K562 (cell line): ENCODE results near the gene PPP1R16B. TPM values are rescaled to one million over a fixed set of nuclear protein-coding genes. Genes with fewer than 3 reads are reported as not detected.

Source experiments
- CC2D1A ChIP-seq: fragments of 450-650 bp; IDR thresholded peaks from 2 replicates; pipeline ENCODE4 v1.6.1; 2017; ENCODE audit warnings: mild to moderate bottlenecking
- ERF ChIP-seq: fragments of 450-650 bp; formaldehyde crosslinking; IDR thresholded peaks from 2 replicates; pipeline ENCODE4 v1.4.0; 2020; ENCODE audit warnings: mild to moderate bottlenecking, mixed read lengths
- HDAC3 ChIP-seq: fragments of 450-650 bp; IDR thresholded peaks from 2 replicates; pipeline ENCODE4 v1.6.1; 2018; ENCODE audit warnings: borderline replicate concordance, mild to moderate bottlenecking, moderate library complexity; ENCODE audit not compliant: partially characterized antibody
- KDM5B ChIP-seq: fragments of 200-600 bp; sonication (generic); IDR thresholded peaks from 2 replicates; pipeline ENCODE4 v1.6.1; 2012; ENCODE audit warnings: low read depth, mild to moderate bottlenecking, moderate library complexity, low read length, control low read depth, inconsistent platforms; ENCODE audit not compliant: insufficient replicate concordance
- LARP7 ChIP-seq: fragments of 450-650 bp; IDR thresholded peaks from 2 replicates; pipeline ENCODE4 v1.6.1; 2016
- MTA3 ChIP-seq: fragments of 450-650 bp; formaldehyde crosslinking; IDR thresholded peaks from 2 replicates; pipeline ENCODE4 v1.6.1; 2017; ENCODE audit warnings: mild to moderate bottlenecking, borderline replicate concordance
- NELFE ChIP-seq: IDR thresholded peaks from 2 replicates; pipeline ENCODE4 v1.6.1; 2011; ENCODE audit warnings: mild to moderate bottlenecking; ENCODE audit not compliant: insufficient read depth, insufficient read length
- PHF21A ChIP-seq: fragments of 450-650 bp; IDR thresholded peaks from 2 replicates; pipeline ENCODE4 v1.6.1; 2017; ENCODE audit warnings: low read depth, borderline replicate concordance
- SIX5 ChIP-seq, 2 experiments: IDR thresholded peaks; 2 replicates each; pipeline ENCODE4 v1.6.1; 2011; ENCODE audit warnings: low read length in 2 of 2, borderline replicate concordance in 1 of 2, low read depth in 1 of 2, mild to moderate bottlenecking in 1 of 2, moderate library complexity in 1 of 2; ENCODE audit not compliant: insufficient read depth in 1 of 2
- SMARCA5 ChIP-seq: fragments of 450-650 bp; IDR thresholded peaks from 2 replicates; pipeline ENCODE4 v1.6.1; 2016
- SOX6 ChIP-seq: fragments of 450-650 bp; IDR thresholded peaks from 2 replicates; pipeline ENCODE4 v1.6.1; 2014; ENCODE audit warnings: mild to moderate bottlenecking
- XRCC4 ChIP-seq: IDR thresholded peaks from one replicate; pipeline ENCODE4 v1.6.1; 2011; ENCODE audit not compliant: insufficient read depth, insufficient read length; ENCODE audit errors: extremely low read depth
- ZEB2 ChIP-seq: fragments of 450-650 bp; IDR thresholded peaks from 2 replicates; pipeline ENCODE4 v1.6.1; 2016
- ZNF121 ChIP-seq: sonication (generic); formaldehyde crosslinking; conservative IDR thresholded peaks from 2 replicates; pipeline ENCODE4 v1.8.0; 2022; ENCODE audit warnings: missing genetic modification reagents
- ZNF124 ChIP-seq: sonication (generic); formaldehyde crosslinking; IDR thresholded peaks from 2 replicates; pipeline ENCODE4 v1.8.1; 2022; ENCODE audit warnings: missing genetic modification reagents
- polyA plus RNA-seq, 8 experiments: library from polyadenylated mRNA; depleted of rRNA in 4 of 8; stranded (reverse) in 5 of 8; unstranded in 3 of 8; fragments of >200 nt; fragmentation: Nextera tagmentation in 2 of 8; fragmentation: Illumina TruSeq in 1 of 8; extraction: Ambion mirVana in 2 of 8; extraction: Trizol in 1 of 8; gene quantifications; 2 replicates each; pipeline versions ENCODE4 v1.2.1 to v1.2.3, GENCODE V29; 2011 to 2014; ENCODE audit warnings: inconsistent platforms in 1 of 8, missing spikeins in 1 of 8
- total RNA-seq, 7 experiments: library from RNA; depleted of rRNA in 6 of 7; stranded (reverse); fragments of >200 nt in 6 of 7; fragmentation: Illumina TruSeq in 2 of 7; extraction: Trizol in 2 of 7; gene quantifications; 2 replicates each; pipeline versions ENCODE4 v1.2.1 to v1.2.3, GENCODE V29; 2011 to 2021; ENCODE audit warnings: low replicate concordance in 1 of 7
- TF ChIP-seq, protein P1 (sequence below): fragments of 450-650 bp; IDR thresholded peaks from 2 replicates; pipeline ENCODE4 v1.6.1; 2016; ENCODE audit warnings: mild to moderate bottlenecking
- TF ChIP-seq, protein P2 (sequence below): fragments of 450-650 bp; IDR thresholded peaks from 2 replicates; pipeline ENCODE4 v1.6.1; 2017; ENCODE audit warnings: mild to moderate bottlenecking, moderate library complexity
- TF ChIP-seq, protein P3 (sequence below): sonication (generic); formaldehyde crosslinking; IDR thresholded peaks from 2 replicates; pipeline ENCODE4 v1.8.1; 2022; ENCODE audit warnings: missing genetic modification reagents
- TF ChIP-seq, protein P4 (sequence below): fragments of 450-650 bp; IDR thresholded peaks from 2 replicates; pipeline ENCODE4 v1.6.1; 2014; ENCODE audit warnings: low read depth, mild to moderate bottlenecking, moderate library complexity, borderline replicate concordance
- TF ChIP-seq, protein P5 (sequence below): sonication (generic); formaldehyde crosslinking; IDR thresholded peaks from 2 replicates; pipeline ENCODE4 v1.8.0; 2022; ENCODE audit warnings: missing genetic modification reagents, mild to moderate bottlenecking, moderate library complexity, borderline replicate concordance
- TF ChIP-seq, protein P6 (sequence below): IDR thresholded peaks from 2 replicates; pipeline ENCODE4 v1.6.1; 2012; ENCODE audit warnings: low read depth, low read length, improper control_type of control experiment, borderline replicate concordance

PPP1R16B gene
- total and polyA plus RNA-seq, 9 of the 15 experiments (the other 6 are each of a cell fraction or from before 2014, with no cell fraction given), result 1.5 to 11.5 (median 6.8) TPM

DNA sequence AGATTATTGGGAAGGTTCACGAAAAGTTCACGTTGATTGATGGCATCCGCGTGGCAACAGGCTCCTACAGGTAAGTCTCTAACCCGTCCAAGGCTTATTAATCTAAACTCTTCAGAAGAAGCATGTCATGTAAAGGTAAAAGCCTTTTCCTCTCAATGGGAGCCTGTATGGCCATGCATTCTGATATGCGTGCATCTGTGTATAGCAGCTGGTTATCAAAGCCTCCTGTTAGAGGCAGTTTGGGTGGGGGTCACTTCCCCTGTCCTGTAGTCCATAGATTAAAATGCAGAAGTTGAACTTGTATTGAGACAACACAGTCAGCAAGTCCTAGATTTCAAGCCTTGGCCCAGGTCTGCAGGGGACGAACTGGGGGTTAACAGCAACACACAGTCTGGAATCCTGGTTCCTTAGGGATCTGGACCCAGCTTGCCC is 142.4 kb downstream of the PPP1R16B start (continued):
- TF ChIP-seq, protein P1, sequence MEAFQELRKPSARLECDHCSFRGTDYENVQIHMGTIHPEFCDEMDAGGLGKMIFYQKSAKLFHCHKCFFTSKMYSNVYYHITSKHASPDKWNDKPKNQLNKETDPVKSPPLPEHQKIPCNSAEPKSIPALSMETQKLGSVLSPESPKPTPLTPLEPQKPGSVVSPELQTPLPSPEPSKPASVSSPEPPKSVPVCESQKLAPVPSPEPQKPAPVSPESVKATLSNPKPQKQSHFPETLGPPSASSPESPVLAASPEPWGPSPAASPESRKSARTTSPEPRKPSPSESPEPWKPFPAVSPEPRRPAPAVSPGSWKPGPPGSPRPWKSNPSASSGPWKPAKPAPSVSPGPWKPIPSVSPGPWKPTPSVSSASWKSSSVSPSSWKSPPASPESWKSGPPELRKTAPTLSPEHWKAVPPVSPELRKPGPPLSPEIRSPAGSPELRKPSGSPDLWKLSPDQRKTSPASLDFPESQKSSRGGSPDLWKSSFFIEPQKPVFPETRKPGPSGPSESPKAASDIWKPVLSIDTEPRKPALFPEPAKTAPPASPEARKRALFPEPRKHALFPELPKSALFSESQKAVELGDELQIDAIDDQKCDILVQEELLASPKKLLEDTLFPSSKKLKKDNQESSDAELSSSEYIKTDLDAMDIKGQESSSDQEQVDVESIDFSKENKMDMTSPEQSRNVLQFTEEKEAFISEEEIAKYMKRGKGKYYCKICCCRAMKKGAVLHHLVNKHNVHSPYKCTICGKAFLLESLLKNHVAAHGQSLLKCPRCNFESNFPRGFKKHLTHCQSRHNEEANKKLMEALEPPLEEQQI, result peak; percentile 94
- TF ChIP-seq, protein P2, sequence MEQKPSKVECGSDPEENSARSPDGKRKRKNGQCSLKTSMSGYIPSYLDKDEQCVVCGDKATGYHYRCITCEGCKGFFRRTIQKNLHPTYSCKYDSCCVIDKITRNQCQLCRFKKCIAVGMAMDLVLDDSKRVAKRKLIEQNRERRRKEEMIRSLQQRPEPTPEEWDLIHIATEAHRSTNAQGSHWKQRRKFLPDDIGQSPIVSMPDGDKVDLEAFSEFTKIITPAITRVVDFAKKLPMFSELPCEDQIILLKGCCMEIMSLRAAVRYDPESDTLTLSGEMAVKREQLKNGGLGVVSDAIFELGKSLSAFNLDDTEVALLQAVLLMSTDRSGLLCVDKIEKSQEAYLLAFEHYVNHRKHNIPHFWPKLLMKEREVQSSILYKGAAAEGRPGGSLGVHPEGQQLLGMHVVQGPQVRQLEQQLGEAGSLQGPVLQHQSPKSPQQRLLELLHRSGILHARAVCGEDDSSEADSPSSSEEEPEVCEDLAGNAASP, result no peak
- TF ChIP-seq SIX5 (IDR thresholded peaks at IDR 0.05; ENCODE audit: borderline replicate concordance in 1 of 2, insufficient read depth in 1 of 2, low read depth in 1 of 2, low read length in 2 of 2) (no peak), ZNF121 (no peak), ERF (CRISPR knock-in tag) (peak; percentile 93), SMARCA5 (no peak), HDAC3 (peak; percentile 94), MTA3 (peak; percentile 63; the same call in 1 of the 2 replicates), KDM5B (no peak), ZNF124 (no peak), SOX6 (peak; percentile 96), XRCC4 (no peak), ZEB2 (peak; percentile 98), CC2D1A (peak; percentile 99), NELFE (no peak), LARP7 (no peak), PHF21A (no peak)
- TF ChIP-seq, protein P3, sequence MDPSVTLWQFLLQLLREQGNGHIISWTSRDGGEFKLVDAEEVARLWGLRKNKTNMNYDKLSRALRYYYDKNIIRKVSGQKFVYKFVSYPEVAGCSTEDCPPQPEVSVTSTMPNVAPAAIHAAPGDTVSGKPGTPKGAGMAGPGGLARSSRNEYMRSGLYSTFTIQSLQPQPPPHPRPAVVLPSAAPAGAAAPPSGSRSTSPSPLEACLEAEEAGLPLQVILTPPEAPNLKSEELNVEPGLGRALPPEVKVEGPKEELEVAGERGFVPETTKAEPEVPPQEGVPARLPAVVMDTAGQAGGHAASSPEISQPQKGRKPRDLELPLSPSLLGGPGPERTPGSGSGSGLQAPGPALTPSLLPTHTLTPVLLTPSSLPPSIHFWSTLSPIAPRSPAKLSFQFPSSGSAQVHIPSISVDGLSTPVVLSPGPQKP, result no peak
- TF ChIP-seq, protein P4, sequence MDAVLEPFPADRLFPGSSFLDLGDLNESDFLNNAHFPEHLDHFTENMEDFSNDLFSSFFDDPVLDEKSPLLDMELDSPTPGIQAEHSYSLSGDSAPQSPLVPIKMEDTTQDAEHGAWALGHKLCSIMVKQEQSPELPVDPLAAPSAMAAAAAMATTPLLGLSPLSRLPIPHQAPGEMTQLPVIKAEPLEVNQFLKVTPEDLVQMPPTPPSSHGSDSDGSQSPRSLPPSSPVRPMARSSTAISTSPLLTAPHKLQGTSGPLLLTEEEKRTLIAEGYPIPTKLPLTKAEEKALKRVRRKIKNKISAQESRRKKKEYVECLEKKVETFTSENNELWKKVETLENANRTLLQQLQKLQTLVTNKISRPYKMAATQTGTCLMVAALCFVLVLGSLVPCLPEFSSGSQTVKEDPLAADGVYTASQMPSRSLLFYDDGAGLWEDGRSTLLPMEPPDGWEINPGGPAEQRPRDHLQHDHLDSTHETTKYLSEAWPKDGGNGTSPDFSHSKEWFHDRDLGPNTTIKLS, result peak; percentile 81; the same call in 1 of the 2 replicates
- TF ChIP-seq, protein P5, sequence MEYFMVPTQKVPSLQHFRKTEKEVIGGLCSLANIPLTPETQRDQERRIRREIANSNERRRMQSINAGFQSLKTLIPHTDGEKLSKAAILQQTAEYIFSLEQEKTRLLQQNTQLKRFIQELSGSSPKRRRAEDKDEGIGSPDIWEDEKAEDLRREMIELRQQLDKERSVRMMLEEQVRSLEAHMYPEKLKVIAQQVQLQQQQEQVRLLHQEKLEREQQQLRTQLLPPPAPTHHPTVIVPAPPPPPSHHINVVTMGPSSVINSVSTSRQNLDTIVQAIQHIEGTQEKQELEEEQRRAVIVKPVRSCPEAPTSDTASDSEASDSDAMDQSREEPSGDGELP (CRISPR knock-in tag), result peak; percentile 82
- TF ChIP-seq, protein P6, sequence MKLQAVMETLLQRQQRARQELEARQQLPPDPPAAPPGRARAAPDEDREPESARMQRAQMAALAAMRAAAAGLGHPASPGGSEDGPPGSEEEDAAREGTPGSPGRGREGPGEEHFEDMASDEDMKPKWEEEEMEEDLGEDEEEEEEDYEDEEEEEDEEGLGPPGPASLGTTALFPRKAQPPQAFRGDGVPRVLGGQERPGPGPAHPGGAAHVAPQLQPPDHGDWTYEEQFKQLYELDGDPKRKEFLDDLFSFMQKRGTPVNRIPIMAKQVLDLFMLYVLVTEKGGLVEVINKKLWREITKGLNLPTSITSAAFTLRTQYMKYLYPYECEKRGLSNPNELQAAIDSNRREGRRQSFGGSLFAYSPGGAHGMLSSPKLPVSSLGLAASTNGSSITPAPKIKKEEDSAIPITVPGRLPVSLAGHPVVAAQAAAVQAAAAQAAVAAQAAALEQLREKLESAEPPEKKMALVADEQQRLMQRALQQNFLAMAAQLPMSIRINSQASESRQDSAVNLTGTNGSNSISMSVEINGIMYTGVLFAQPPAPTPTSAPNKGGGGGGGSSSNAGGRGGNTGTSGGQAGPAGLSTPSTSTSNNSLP, result peak; percentile 94
